NT2/D1 (cell line): ENCODE results near the gene HHATL.

ENCODE experiments used
- DNase-seq: peaks from one replicate; pipeline ENCODE4 v3.0.0-alpha.2; 2011; ENCODE audit warnings: low read depth, low spot score
- H3K27me3 ChIP-seq: 2 replicates; pipeline ENCODE4 v1.6.0; 2011; ENCODE audit warnings: mild to moderate bottlenecking; ENCODE audit not compliant: insufficient read length, insufficient read depth
- H3K36me3 ChIP-seq: 2 replicates; pipeline ENCODE4 v1.6.1; 2011; ENCODE audit warnings: mild to moderate bottlenecking, low read length, mixed read lengths; ENCODE audit not compliant: insufficient read depth, insufficient read length
- H3K4me1 ChIP-seq: 2 replicates; pipeline ENCODE4 v1.5.1; 2011; ENCODE audit not compliant: insufficient read depth, insufficient read length
- H3K4me3 ChIP-seq: 2 replicates; pipeline ENCODE4 v1.5.1; 2011; ENCODE audit warnings: low read depth; ENCODE audit not compliant: insufficient read length
- H3K9ac ChIP-seq: 2 replicates; pipeline ENCODE4 v1.6.0; 2011; ENCODE audit warnings: low read depth; ENCODE audit not compliant: insufficient read length
- H3K9me3 ChIP-seq: 2 replicates; pipeline ENCODE4 v1.5.1; 2011; ENCODE audit warnings: mild to moderate bottlenecking, low read length; ENCODE audit not compliant: insufficient read depth
- SUZ12 ChIP-seq: IDR thresholded peaks from 2 replicates; pipeline ENCODE4 v1.6.1; 2011; ENCODE audit not compliant: insufficient read length, insufficient read depth; ENCODE audit errors: extremely low read depth
- YY1 ChIP-seq: IDR thresholded peaks from 2 replicates; pipeline ENCODE4 v1.6.1; 2011; ENCODE audit not compliant: insufficient read length, insufficient read depth
- ZNF274 ChIP-seq: IDR thresholded peaks from 2 replicates; pipeline ENCODE4 v1.6.1; 2011; ENCODE audit warnings: mild to moderate bottlenecking, low read depth, low read length

HHATL gene

DNA sequence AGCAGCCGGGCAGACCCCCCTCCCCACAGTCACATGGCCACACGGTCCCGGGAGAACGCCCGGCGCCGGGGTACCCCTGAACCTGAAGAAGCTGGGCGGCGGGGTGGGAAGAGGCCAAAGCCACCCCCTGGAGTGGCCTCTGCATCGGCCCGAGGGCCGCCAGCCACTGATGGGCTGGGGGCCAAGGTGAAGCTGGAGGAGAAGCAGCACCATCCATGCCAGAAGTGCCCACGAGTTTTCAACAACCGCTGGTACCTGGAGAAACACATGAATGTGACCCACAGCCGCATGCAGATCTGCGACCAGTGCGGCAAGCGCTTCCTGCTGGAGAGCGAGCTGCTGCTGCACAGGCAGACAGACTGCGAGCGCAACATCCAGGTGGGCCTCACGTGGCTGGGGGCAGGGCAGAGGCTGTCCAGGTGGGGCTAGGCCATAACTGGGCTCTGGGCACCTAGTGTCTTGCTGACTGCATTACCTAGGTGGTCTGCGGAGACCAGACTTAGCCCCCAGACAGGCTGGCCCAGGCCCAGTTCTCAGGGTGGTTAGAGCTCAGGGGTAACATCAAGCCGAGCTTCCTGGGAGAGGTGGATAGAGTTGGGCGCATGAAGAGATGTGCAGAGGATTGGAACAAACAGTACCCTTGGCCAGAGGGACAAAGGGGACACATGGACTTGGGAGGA is 43.0 kb downstream of the HHATL start:
- Histone ChIP-seq H3K4me3 (no peak overlapping the region), H3K36me3 (peaks cover 63% of the 10 kb centered on the region), H3K9ac (no peak overlapping the region), H3K9me3 (no peaks in the 10 kb centered on the region), H3K27me3 (no peaks in the 10 kb centered on the region), H3K4me1 (peaks cover 13% of the 10 kb centered on the region)
- DNase-seq: no peak
- TF ChIP-seq ZNF274 (no peak), SUZ12 (no peak), YY1 (no peak)

DNA sequence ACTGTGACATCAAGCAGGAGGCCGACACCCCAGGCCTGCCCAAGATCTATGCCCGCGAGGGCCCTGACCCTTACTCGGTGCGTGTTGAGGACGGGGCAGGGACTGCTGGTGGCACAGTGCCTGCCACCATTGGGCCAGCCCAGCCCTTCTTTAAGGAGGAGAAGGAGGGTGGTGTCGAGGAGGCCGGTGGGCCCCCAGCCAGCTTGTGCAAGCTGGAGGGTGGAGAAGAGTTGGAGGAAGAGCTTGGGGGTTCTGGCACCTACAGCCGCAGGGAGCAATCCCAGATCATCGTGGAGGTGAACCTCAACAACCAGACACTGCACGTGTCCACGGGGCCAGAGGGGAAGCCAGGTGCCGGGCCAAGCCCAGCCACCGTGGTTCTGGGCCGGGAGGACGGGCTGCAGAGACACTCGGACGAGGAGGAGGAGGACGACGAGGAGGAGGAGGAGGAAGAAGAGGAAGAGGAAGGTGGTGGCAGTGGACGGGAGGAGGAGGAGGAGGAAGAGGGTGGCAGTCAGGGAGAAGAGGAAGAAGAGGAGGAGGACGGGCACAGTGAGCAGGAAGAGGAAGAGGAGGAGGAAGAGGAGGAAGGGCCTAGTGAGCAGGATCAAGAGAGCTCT is 43.7 kb downstream of the HHATL start:
- H3K9ac ChIP-seq: no peak overlapping the region
- H3K4me1 ChIP-seq: peaks cover 13% of the 10 kb centered on the region
- H3K36me3 ChIP-seq: peaks cover 59% of the 10 kb centered on the region
- no peaks in the 10 kb centered on the region for H3K27me3 ChIP-seq
- no peak overlapping the region for H3K4me3 ChIP-seq
- no peak for DNase-seq
- no peak for TF ChIP-seq ZNF274
- no peak for TF ChIP-seq YY1
- no peaks in the 10 kb centered on the region for H3K9me3 ChIP-seq

DNA sequence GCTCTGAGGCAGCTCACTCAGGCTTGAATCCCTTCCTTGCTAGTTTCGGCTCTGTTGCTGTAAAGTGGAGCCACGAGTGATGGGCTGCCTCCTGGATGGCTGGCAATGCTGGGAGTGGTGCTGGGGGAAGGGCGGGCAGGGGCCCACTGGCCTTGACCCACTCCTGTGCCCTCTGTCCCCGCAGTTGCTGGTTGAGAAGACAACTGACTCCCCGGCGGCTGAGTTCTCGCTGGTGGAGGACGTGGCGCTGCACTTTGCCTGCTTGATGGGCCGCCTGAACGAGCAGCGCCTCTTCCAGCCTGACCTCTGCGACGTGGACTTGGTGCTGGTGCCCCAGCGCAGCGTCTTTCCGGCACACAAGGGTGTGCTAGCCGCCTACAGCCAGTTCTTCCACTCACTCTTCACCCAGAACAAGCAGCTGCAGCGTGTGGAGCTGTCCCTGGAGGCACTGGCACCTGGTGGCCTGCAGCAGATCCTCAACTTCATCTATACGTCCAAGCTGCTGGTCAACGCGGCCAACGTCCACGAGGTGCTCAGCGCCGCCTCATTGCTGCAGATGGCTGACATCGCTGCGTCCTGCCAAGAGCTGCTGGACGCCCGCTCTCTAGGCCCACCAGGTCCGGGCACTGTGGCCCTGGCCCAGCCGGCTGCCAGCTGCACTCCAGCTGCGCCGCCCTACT is 44.4 kb downstream of the HHATL start:
- H3K4me3 ChIP-seq: no peak overlapping the region
- H3K36me3 ChIP-seq: peaks cover 53% of the 10 kb centered on the region
- H3K9me3 ChIP-seq: no peaks in the 10 kb centered on the region
- no peak for DNase-seq
- TF ChIP-seq YY1 (no peak), ZNF274 (no peak), SUZ12 (no peak)
- H3K9ac ChIP-seq: no peak overlapping the region
- no peaks in the 10 kb centered on the region for H3K27me3 ChIP-seq
- H3K4me1 ChIP-seq: peaks cover 17% of the 10 kb centered on the region

DNA sequence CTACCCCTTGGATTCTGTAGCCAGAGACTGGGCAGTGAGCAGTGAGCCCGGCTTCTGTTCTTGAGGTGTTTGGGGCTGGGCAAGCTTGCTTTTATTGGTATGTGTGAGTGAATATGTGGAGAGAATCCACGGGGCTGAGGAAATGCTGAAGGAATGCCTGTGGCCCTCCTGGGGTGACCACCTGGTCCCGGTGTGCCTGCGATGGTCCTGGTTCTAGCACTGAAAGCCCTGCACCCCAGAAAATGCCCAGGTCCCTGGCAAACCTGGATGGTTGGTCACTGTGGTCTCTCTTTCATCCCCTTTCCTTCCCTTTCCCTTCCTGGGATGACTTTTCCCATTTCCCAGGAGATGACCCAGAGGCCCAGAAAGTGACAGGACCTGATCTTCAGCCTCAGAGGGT is 44.9 kb downstream of the HHATL start:
- Histone ChIP-seq H3K27me3 (no peaks in the 10 kb centered on the region), H3K9me3 (no peaks in the 10 kb centered on the region), H3K4me3 (no peak overlapping the region), H3K36me3 (peaks cover 50% of the 10 kb centered on the region), H3K4me1 (peaks cover 19% of the 10 kb centered on the region), H3K9ac (no peak overlapping the region)
- TF ChIP-seq ZNF274 (no peak), SUZ12 (no peak), YY1 (no peak)
- no peak for DNase-seq

DNA sequence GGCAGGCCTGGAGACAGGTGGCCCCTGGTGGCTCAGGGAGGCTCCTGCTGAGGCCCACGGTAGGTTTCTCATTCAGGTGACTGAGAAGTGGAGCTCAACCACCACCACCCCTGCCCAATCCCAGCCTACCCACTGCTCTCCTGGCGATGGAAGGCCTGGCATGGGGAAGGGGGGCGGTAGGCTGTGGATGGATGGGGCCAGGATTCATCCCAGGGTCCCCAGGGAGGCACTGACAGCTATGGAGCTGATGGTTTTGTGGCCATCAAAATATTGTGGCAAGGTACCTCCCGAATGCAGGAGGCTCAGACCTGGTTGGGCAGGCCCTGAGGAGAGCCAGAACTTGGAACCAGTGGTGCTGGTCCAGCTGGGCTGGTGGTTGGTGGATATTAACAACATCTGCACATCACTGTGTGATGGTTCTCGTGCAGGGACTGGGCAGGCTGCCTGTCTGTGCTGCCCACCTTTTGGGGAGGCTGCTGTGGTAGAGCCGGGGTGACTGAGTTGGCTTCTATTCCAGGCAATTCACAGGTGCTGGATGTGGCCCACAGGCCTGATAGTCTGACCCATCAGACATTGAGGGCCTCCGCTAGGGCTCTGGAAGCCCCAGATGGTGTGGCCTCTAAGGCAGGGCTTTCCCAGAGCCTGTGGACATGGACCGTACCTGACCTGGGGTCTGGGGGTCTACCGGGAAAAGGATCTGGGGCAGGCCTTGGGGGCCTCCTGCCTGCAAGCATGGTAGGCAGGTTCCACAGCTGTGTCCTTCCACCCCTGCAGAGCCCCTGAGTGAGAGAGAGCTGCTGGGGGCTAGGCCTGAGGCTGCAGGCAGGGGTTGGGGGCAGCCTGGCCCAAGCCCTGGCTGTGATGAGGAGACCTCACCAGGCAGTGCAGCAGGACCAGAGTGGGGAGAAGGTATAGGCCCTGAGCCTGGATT is 45.7 kb downstream of the HHATL start:
- Histone ChIP-seq H3K36me3 (peaks cover 43% of the 10 kb centered on the region), H3K4me1 (peaks cover 26% of the 10 kb centered on the region), H3K9ac (no peak overlapping the region), H3K9me3 (no peaks in the 10 kb centered on the region), H3K27me3 (no peaks in the 10 kb centered on the region), H3K4me3 (no peak overlapping the region)
- no peak for TF ChIP-seq ZNF274
- no peak for TF ChIP-seq SUZ12
- no peak for TF ChIP-seq YY1
- no peak for DNase-seq

DNA sequence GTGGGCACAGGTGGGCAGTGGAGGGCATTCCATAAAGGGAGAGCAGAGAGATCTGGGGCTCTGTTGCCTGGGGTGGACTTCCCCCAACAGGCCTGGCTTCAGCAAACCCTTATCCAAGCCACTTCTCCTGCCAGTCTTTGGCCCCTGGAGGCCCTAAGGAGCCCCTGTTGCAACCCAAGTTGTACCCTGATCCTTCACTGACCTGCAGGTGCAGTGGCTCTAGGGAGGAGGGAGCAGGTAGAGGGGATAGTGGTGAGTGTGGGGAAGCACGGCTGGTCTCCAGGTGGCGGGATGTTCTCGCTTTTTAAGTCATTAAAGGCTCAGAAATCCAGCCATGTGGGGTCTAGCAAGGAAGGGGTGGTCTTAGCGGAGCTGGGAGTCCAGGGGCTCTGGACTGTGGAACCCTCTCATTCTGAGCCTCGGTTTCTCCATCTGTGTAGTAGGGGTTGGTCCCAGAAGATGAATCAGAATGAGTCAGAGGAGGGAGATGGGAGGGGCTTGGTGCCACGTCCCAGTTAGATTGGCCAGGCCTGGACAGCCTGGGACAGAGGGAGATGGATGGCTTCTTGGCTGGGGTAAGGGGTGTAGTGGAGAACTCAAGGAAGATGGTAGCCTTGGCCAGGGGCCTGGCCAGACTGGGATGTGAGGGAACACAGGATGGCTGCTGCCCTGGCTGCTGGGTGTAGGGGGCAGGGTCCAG is 46.5 kb downstream of the HHATL start:
- H3K4me1 ChIP-seq: peaks cover 29% of the 10 kb centered on the region
- DNase-seq: no peak
- peaks cover 35% of the 10 kb centered on the region for H3K36me3 ChIP-seq
- H3K27me3 ChIP-seq: no peaks in the 10 kb centered on the region
- no peak overlapping the region for H3K9ac ChIP-seq
- H3K9me3 ChIP-seq: no peaks in the 10 kb centered on the region
- TF ChIP-seq ZNF274: no peak
- no peak for TF ChIP-seq SUZ12
- TF ChIP-seq YY1: no peak
- H3K4me3 ChIP-seq: no peak overlapping the region
